H9 (cell line): ENCODE results near the gene CSTF2. TPM values are rescaled to one million over a fixed set of nuclear protein-coding genes. Genes with fewer than 3 reads are reported as not detected.

Source experiments
- DNase-seq: peaks from one replicate; pipeline ENCODE4 v3.0.0-alpha.2; 2017
- H2AFZ ChIP-seq: one replicate; pipeline ENCODE4 v1.6.1; 2013; ENCODE audit warnings: mild to moderate bottlenecking, low read length, control low read depth, moderate library complexity
- H2AK5ac ChIP-seq: 2 replicates; pipeline ENCODE4 v1.6.1; 2013; ENCODE audit warnings: low read length, control low read depth, mixed read lengths; ENCODE audit not compliant: insufficient read length
- H2BK120ac ChIP-seq: one replicate; pipeline ENCODE4 v1.6.1; 2013; ENCODE audit warnings: low read depth, mild to moderate bottlenecking, low read length, control low read depth, inconsistent platforms; ENCODE audit not compliant: poor library complexity, severe bottlenecking
- H2BK12ac ChIP-seq: 2 replicates; pipeline ENCODE4 v1.6.1; 2013; ENCODE audit warnings: low read length, control low read depth, mixed read lengths, low read depth; ENCODE audit not compliant: insufficient read length
- H2BK15ac ChIP-seq: 2 replicates; pipeline ENCODE4 v1.6.1; 2013; ENCODE audit warnings: low read depth, low read length, control low read depth
- H2BK20ac ChIP-seq: one replicate; pipeline ENCODE4 v1.6.1; 2013; ENCODE audit warnings: low read depth, mild to moderate bottlenecking, low read length, control low read depth, inconsistent platforms; ENCODE audit not compliant: poor library complexity, severe bottlenecking
- H2BK5ac ChIP-seq: 2 replicates; pipeline ENCODE4 v1.6.1; 2013; ENCODE audit warnings: low read length, control low read depth, mixed read lengths; ENCODE audit not compliant: insufficient read length
- H3K14ac ChIP-seq: 2 replicates; pipeline ENCODE4 v1.6.1; 2013; ENCODE audit warnings: low read length, control low read depth; ENCODE audit not compliant: insufficient read depth
- H3K18ac ChIP-seq: 2 replicates; pipeline ENCODE4 v1.6.1; 2013; ENCODE audit warnings: low read depth, mild to moderate bottlenecking, mixed read lengths, low read length, control low read depth; ENCODE audit not compliant: insufficient read length
- H3K23ac ChIP-seq: 2 replicates; pipeline ENCODE4 v1.6.1; 2013; ENCODE audit warnings: low read length, control low read depth, mixed read lengths, low read depth; ENCODE audit not compliant: insufficient read length
- H3K23me2 ChIP-seq: 2 replicates; pipeline ENCODE4 v1.6.1; 2013; ENCODE audit warnings: low read depth, mild to moderate bottlenecking, mixed read lengths, low read length, control low read depth; ENCODE audit not compliant: insufficient read length, poor library complexity, severe bottlenecking
- H3K27ac ChIP-seq: 2 replicates; pipeline ENCODE4 v1.5.1; 2013; ENCODE audit warnings: low read length, control low read depth, mixed read lengths, low read depth; ENCODE audit not compliant: insufficient read length
- H3K27me3 ChIP-seq: 2 replicates; pipeline ENCODE4 v1.6.1; 2013; ENCODE audit warnings: low read length, control low read depth, inconsistent platforms; ENCODE audit not compliant: insufficient read depth
- H3K4ac ChIP-seq: 2 replicates; pipeline ENCODE4 v1.6.1; 2013; ENCODE audit warnings: low read depth, mild to moderate bottlenecking, control low read depth, inconsistent platforms, low read length, moderate library complexity
- H3K4me1 ChIP-seq: 2 replicates; pipeline ENCODE4 v1.6.1; 2013; ENCODE audit warnings: low read length, control low read depth, inconsistent platforms; ENCODE audit not compliant: insufficient read depth
- H3K4me2 ChIP-seq: 2 replicates; pipeline ENCODE4 v1.6.1; 2013; ENCODE audit warnings: low read length, control low read depth, mixed read lengths; ENCODE audit not compliant: insufficient read length, insufficient read depth
- H3K56ac ChIP-seq: 2 replicates; pipeline ENCODE4 v1.6.1; 2013; ENCODE audit warnings: low read depth, mild to moderate bottlenecking, mixed read lengths, low read length, control low read depth; ENCODE audit not compliant: insufficient read length
- H3K79me1 ChIP-seq: 2 replicates; pipeline ENCODE4 v1.6.1; 2013; ENCODE audit warnings: low read depth, mild to moderate bottlenecking, moderate library complexity, low read length, control low read depth, inconsistent platforms; ENCODE audit not compliant: insufficient read depth, poor library complexity, severe bottlenecking
- H3K79me2 ChIP-seq: 2 replicates; pipeline ENCODE4 v1.6.1; 2013; ENCODE audit warnings: low read length, control low read depth, inconsistent platforms; ENCODE audit not compliant: insufficient read depth
- H3K9ac ChIP-seq: 2 replicates; pipeline ENCODE4 v1.6.1; 2013; ENCODE audit warnings: low read length, control low read depth, mixed read lengths; ENCODE audit not compliant: insufficient read length; ENCODE audit errors: extremely low read depth
- H3K9me3 ChIP-seq: one replicate; pipeline ENCODE4 v1.6.1; 2013; ENCODE audit warnings: low read depth, low read length, inconsistent platforms; ENCODE audit not compliant: control insufficient read depth
- H3T11ph ChIP-seq: one replicate; pipeline ENCODE4 v1.6.1; 2013; ENCODE audit warnings: mild to moderate bottlenecking, low read length, control low read depth, inconsistent platforms
- H4K20me1 ChIP-seq: one replicate; pipeline ENCODE4 v1.6.1; 2013; ENCODE audit not compliant: control insufficient read depth, insufficient read length, insufficient read depth
- H4K5ac ChIP-seq: 2 replicates; pipeline ENCODE4 v1.6.1; 2013; ENCODE audit warnings: low read depth, mild to moderate bottlenecking, mixed read lengths, low read length, control low read depth; ENCODE audit not compliant: insufficient read length
- H4K8ac ChIP-seq: replicated peaks from 2 replicates; pipeline ENCODE4 v1.6.1; 2013; ENCODE audit warnings: low read length, control low read depth, mixed read lengths, low read depth; ENCODE audit not compliant: insufficient read length
- H4K91ac ChIP-seq: 2 replicates; pipeline ENCODE4 v1.6.1; 2013; ENCODE audit warnings: low read depth, mild to moderate bottlenecking, moderate library complexity, mixed read lengths, low read length, control low read depth; ENCODE audit not compliant: insufficient read length
- H3K27ac Mint-ChIP-seq, 3 experiments: 2 replicates in 2 of 3; 3 replicates in 1 of 3; pipeline ENCODE4 v1.8.0; 2020 to 2021; ENCODE audit warnings: mixed read lengths in 3 of 3, mild to moderate bottlenecking in 1 of 3, moderate library complexity in 1 of 3
- H3K27me3 Mint-ChIP-seq: 2 replicates; pipeline ENCODE4 v1.8.0; 2021; ENCODE audit warnings: low read depth, mild to moderate bottlenecking, moderate library complexity, mixed read lengths
- H3K36me3 Mint-ChIP-seq, 3 experiments: 2 replicates in 2 of 3; 3 replicates in 1 of 3; pipeline ENCODE4 v1.8.0; 2020 to 2021; ENCODE audit warnings: low read depth in 3 of 3, mixed read lengths in 3 of 3; ENCODE audit not compliant: insufficient read depth in 1 of 3
- H3K4me1 Mint-ChIP-seq, 2 experiments: 2 replicates each; pipeline ENCODE4 v1.8.0; 2020; ENCODE audit warnings: mixed read lengths in 2 of 2
- H3K4me3 Mint-ChIP-seq, 2 experiments: 2 replicates in 1 of 2; 3 replicates in 1 of 2; pipeline ENCODE4 v1.8.0; 2020 to 2021; ENCODE audit warnings: mild to moderate bottlenecking in 2 of 2, mixed read lengths in 2 of 2, moderate library complexity in 1 of 2
- H3K9me3 Mint-ChIP-seq, 2 experiments: 2 replicates in 1 of 2; 3 replicates in 1 of 2; pipeline ENCODE4 v1.8.0; 2020; ENCODE audit warnings: mild to moderate bottlenecking in 2 of 2, mixed read lengths in 2 of 2, moderate library complexity in 1 of 2
- WGBS: extraction: QIAGEN DNeasy Blood & Tissue Kit; methylation state at CpG from one replicate; pipeline ENCODE4 v1.1.7; 2013; ENCODE audit warnings: missing lambda C conversion rate, low lambda C conversion rate, mixed read lengths; ENCODE audit not compliant: insufficient read length; ENCODE audit errors: extremely low coverage; 5-methylcytosine and 5-hydroxymethylcytosine counted together
- total RNA-seq: library from RNA; stranded (reverse); gene quantifications from 2 replicates; pipeline ENCODE4 v1.2.1, GENCODE V29; 2021
- TF ChIP-seq, protein P1 (sequence below): fragments of 200-600 bp; sonication (generic); conservative IDR thresholded peaks from 3 replicates; pipeline ENCODE4 v1.8.0; 2021; ENCODE audit warnings: antibody characterized with exemption, mild to moderate bottlenecking

The CSTF2 gene
- total RNA-seq, 1 experiment from 2014 or later, result 30.2 TPM

DNA sequence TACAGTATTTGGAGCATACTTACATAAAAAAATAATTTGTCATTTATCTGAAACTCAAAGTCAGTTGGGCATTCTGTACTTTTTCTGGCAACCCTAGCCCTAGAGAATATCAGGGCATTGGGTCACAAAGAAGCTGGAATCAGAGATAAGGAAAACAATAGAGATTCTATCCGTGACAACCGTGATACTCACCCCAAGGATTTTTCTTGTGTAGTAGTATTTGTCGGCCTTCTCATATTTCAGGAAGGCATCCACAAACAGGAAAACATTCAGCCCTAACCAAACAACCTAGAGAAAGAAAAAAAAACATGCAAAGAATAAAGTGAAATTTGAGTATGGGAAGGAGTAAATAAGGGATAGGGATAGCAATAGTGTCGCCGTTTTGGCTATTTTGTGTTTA lies 50.3 kb downstream of the CSTF2 start:
- Histone ChIP-seq H2BK5ac (no peak overlapping the region), H2AFZ (no peak overlapping the region), H4K5ac (no peak overlapping the region), H3K23ac (no peak overlapping the region), H3K23me2 (no peaks in the 10 kb centered on the region), H2BK20ac (no peak overlapping the region), H4K91ac (no peak overlapping the region), H3K9me3 (peaks cover 34% of the 10 kb centered on the region), H4K20me1 (no peaks in the 10 kb centered on the region), H4K8ac (no peak overlapping the region), H2AK5ac (no peak overlapping the region), H3K56ac (no peak overlapping the region), H3K79me2 (no peaks in the 10 kb centered on the region), H3K79me1 (no peaks in the 10 kb centered on the region), H3K18ac (no peak overlapping the region), H3K27me3 (no peaks in the 10 kb centered on the region), H2BK120ac (no peak overlapping the region), H3K4me2 (no peak overlapping the region), H2BK12ac (no peak overlapping the region), H3T11ph (no peak overlapping the region), H3K14ac (no peak overlapping the region), H3K27ac (no peak overlapping the region), H2BK15ac (no peak overlapping the region), H3K4me1 (no peaks in the 10 kb centered on the region), H3K4ac (no peak overlapping the region), H3K9ac (no peak overlapping the region)
- Mint-ChIP-seq H3K36me3 (no peaks in the 10 kb centered on the region; a peak in 1 of 7 replicates), H3K27ac (no peak overlapping the region), H3K4me1 (peaks cover 3% of the 10 kb centered on the region in 2 experiments), H3K4me3 (no peak overlapping the region), H3K9me3 (peaks cover 53 to 57% of the 10 kb centered on the region in 2 experiments), H3K27me3 (peaks cover 2% of the 10 kb centered on the region; the same call in 1 of the 2 replicates)
- TF ChIP-seq, protein P1, sequence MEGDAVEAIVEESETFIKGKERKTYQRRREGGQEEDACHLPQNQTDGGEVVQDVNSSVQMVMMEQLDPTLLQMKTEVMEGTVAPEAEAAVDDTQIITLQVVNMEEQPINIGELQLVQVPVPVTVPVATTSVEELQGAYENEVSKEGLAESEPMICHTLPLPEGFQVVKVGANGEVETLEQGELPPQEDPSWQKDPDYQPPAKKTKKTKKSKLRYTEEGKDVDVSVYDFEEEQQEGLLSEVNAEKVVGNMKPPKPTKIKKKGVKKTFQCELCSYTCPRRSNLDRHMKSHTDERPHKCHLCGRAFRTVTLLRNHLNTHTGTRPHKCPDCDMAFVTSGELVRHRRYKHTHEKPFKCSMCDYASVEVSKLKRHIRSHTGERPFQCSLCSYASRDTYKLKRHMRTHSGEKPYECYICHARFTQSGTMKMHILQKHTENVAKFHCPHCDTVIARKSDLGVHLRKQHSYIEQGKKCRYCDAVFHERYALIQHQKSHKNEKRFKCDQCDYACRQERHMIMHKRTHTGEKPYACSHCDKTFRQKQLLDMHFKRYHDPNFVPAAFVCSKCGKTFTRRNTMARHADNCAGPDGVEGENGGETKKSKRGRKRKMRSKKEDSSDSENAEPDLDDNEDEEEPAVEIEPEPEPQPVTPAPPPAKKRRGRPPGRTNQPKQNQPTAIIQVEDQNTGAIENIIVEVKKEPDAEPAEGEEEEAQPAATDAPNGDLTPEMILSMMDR, result no peak
- DNase-seq, result no peak
- WGBS, result 100% methylated on average over 2 of the region's 5 CpGs
